Chondrocyte (in vitro differentiated cells): ENCODE results near the gene NLRP9. TPM values are rescaled to one million over a fixed set of nuclear protein-coding genes. Genes with fewer than 3 reads are reported as not detected.

Experiments
- DNase-seq: peaks from one replicate; pipeline ENCODE4 v3.0.0; 2021; ENCODE audit warnings: mixed read lengths, low spot score
- H3K27ac Mint-ChIP-seq: one replicate; pipeline ENCODE4 v1.8.0; 2021; ENCODE audit warnings: mild to moderate bottlenecking, moderate library complexity, mixed read lengths; ENCODE audit not compliant: unreplicated experiment
- H3K27me3 Mint-ChIP-seq: 2 replicates; pipeline ENCODE4 v1.8.0; 2021; ENCODE audit warnings: low read depth, mixed read lengths
- H3K36me3 Mint-ChIP-seq: 2 replicates; pipeline ENCODE4 v1.8.0; 2021; ENCODE audit warnings: low read depth, mixed read lengths
- H3K4me1 Mint-ChIP-seq: 2 replicates; pipeline ENCODE4 v1.8.0; 2021; ENCODE audit warnings: low read depth, mild to moderate bottlenecking, mixed read lengths
- H3K4me3 Mint-ChIP-seq: one replicate; pipeline ENCODE4 v1.8.0; 2021; ENCODE audit warnings: mild to moderate bottlenecking, moderate library complexity, mixed read lengths; ENCODE audit not compliant: unreplicated experiment
- H3K9me3 Mint-ChIP-seq: 2 replicates; pipeline ENCODE4 v1.8.0; 2021; ENCODE audit warnings: low read depth, mixed read lengths
- total RNA-seq: library from RNA; stranded (reverse); gene quantifications from 3 replicates; pipeline ENCODE4 v1.2.1, GENCODE V29; 2021
- TF ChIP-seq, protein P1 (sequence below): fragments of 200-600 bp; sonication (generic); IDR thresholded peaks from 2 replicates; pipeline ENCODE4 v1.5.0; 2021; ENCODE audit warnings: antibody characterized with exemption, mild to moderate bottlenecking, moderate library complexity

Gene NLRP9
- total RNA-seq, 1 donor from 2014 or later, result not detected

GRCh38 chr19:55686311-55687050 is 51.7 kb downstream of the NLRP9 start:
- Mint-ChIP-seq H3K27ac (peak overlapping the region; percentile 32), H3K4me3 (no peak overlapping the region), H3K4me1 (peaks cover 6% of the 10 kb centered on the region), H3K36me3 (peaks cover 7% of the 10 kb centered on the region), H3K9me3 (no peaks in the 10 kb centered on the region), H3K27me3 (no peaks in the 10 kb centered on the region)
- TF ChIP-seq, protein P1, sequence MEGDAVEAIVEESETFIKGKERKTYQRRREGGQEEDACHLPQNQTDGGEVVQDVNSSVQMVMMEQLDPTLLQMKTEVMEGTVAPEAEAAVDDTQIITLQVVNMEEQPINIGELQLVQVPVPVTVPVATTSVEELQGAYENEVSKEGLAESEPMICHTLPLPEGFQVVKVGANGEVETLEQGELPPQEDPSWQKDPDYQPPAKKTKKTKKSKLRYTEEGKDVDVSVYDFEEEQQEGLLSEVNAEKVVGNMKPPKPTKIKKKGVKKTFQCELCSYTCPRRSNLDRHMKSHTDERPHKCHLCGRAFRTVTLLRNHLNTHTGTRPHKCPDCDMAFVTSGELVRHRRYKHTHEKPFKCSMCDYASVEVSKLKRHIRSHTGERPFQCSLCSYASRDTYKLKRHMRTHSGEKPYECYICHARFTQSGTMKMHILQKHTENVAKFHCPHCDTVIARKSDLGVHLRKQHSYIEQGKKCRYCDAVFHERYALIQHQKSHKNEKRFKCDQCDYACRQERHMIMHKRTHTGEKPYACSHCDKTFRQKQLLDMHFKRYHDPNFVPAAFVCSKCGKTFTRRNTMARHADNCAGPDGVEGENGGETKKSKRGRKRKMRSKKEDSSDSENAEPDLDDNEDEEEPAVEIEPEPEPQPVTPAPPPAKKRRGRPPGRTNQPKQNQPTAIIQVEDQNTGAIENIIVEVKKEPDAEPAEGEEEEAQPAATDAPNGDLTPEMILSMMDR, result no peak
- DNase-seq, result peak; percentile 59

GRCh38 chr19:55685776-55686175 is 52.4 kb downstream of the NLRP9 start:
- DNase-seq, result peak; percentile 59
- no peaks in the 10 kb centered on the region for H3K9me3 Mint-ChIP-seq
- H3K27me3 Mint-ChIP-seq, result no peaks in the 10 kb centered on the region
- H3K4me3 Mint-ChIP-seq, result no peak overlapping the region
- peaks cover 7% of the 10 kb centered on the region for H3K36me3 Mint-ChIP-seq
- H3K27ac Mint-ChIP-seq, result no peak overlapping the region
- H3K4me1 Mint-ChIP-seq, result peaks cover 6% of the 10 kb centered on the region
- TF ChIP-seq, protein P1, result no peak

GRCh38 chr19:55684946-55685681 is 53.1 kb downstream of the NLRP9 start:
- H3K36me3 Mint-ChIP-seq, result peaks cover 7% of the 10 kb centered on the region
- no peaks in the 10 kb centered on the region for H3K27me3 Mint-ChIP-seq
- no peaks in the 10 kb centered on the region for H3K9me3 Mint-ChIP-seq
- TF ChIP-seq, protein P1, result no peak
- H3K4me3 Mint-ChIP-seq, result no peak overlapping the region
- H3K27ac Mint-ChIP-seq, result no peak overlapping the region
- DNase-seq, result peak; percentile 91
- H3K4me1 Mint-ChIP-seq, result peaks cover 6% of the 10 kb centered on the region

DNA sequence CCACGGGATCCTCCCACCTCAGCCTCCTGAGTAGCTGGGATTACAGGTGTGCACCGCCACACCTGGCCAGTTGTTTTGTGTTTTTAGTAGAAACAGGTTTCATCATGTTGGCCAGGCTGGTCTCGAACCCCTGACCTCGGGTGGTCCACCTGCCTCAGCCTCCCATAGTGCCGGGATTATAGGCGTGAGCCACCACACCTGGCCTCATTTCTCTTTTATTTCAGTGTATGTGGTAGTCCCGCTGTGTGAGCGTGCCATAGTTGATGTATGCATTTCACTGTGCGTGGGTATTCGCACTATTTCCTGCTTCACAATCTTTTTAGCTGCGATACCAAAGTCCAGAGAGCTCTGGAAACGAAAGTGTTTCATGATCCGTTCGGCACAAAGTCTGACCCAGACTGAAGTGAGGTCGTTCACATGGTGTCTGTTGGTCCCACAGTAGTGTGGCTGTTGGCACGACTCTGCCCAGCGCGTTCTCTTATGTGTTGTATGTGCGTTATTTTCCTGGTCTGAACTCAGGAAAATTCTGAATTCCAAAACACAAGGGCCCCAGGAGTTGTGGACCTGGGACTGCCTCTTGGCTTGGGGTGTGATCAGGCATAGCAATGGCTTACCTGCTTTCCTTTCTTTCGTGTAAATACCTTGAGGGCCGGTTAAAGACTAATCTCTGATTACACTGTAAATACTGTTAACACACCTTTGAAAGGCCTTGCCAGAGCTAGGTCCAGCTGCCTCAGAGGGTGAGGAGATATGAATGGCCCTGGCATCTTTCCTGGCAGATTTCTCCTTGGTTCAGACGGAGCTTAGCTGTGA is 54.5 kb downstream of the NLRP9 start:
- peaks cover 9% of the 10 kb centered on the region for H3K4me1 Mint-ChIP-seq
- peaks cover 9% of the 10 kb centered on the region for H3K36me3 Mint-ChIP-seq
- no peaks in the 10 kb centered on the region for H3K27me3 Mint-ChIP-seq
- TF ChIP-seq, protein P1, result no peak
- no peak overlapping the region for H3K4me3 Mint-ChIP-seq
- no peak overlapping the region for H3K27ac Mint-ChIP-seq
- DNase-seq, result no peak
- no peaks in the 10 kb centered on the region for H3K9me3 Mint-ChIP-seq
